KBM-7 (cell line): ENCODE measurements around the gene EIF4E.
"Not testable (repeated sequence)": the region's sequence is repeated elsewhere in the genome, so short reads cannot be mapped to it uniquely, and the experiment has no call there.

Experiments
- DNase-seq: peaks from one replicate; pipeline ENCODE4 v3.0.0-alpha.2; 2015
- in situ Hi-C: fragments of 300-500 bp; cut with MboI; formaldehyde crosslinking; loops from 2 replicates; pipeline ENCODE4 v1.14.3; 2020; ENCODE audit warnings: low sequenced_read_pairs, low pct_unique_long_range_greater_than_20kb, mixed read lengths

The EIF4E gene

DNA sequence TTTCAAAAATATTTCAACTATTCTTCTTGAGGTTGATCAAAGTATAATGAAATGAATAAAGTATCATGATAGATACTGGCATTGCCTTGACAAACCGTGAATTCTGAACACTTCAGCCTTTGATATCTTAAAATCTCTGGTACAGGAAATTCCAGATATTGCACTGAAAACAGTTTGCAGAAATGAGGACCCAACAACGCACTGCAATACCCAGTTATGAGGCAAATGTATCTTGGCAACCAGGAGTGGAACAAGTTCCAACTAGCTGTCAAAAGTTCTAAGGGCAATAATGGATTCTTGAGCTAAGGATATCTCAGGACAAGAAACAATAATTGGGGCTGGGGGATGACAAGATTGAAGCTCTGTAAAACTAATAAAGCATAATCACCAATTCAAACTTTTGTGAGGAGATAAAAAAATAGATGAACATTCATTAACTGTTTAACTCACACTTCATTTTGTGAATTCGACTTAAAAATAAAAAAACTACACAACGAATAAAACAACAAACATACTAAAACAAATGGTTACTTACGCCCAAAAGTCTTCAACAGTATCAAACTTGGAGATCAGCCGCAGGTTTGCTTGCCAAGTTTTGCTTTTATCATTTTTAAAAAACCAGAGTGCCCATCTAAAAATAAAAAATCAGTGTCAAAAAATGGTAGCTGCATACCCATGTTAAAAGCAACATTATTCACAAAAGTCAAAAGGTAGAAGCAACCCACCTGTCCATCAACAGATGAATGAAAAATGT lies 38.1 kb downstream of the EIF4E start:
- in situ Hi-C loops, result no loop called here
- DNase-seq, result no peak

DNA sequence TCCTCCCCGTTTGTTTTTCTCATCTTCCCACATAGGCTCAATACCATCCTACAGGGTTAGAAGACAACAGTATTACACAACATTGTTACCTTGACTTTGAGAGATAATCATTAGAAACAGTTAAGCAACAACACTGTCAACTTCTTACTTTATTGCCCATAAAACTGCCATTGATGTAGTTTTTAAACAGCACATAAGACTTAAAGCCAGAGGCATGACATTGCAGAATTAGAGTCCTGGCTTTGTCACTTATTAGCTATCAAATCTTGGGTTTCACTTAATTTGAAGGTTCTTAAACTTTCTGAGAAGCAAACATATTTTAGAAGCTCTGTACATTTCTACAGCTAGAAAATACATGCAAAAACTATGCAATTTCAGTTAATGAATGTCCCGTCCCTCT lies 41.8 kb downstream of the EIF4E start:
- DNase-seq, result no peak
- in situ Hi-C loops, result no loop called here

DNA sequence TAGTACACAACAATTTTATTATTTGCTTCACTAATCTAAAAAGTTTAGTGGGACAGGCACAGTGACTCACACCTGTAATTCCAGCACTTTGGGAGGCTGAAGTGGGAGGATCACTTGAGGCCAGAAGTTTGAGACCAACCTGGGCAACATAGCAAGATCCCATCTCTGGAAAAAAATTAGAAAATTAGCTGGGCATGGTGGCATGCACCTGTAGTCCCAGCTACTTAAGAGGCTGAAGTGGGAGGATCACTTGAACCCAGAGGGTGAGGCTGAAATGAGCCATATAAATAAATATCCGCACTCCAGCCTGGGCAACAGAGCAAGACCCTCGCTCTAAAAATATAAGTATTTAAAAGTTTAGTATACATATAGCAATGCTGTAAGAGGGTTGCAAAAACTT lies 42.6 kb downstream of the EIF4E start:
- in situ Hi-C loops, DNase-seq: not testable (repeated sequence)

DNA sequence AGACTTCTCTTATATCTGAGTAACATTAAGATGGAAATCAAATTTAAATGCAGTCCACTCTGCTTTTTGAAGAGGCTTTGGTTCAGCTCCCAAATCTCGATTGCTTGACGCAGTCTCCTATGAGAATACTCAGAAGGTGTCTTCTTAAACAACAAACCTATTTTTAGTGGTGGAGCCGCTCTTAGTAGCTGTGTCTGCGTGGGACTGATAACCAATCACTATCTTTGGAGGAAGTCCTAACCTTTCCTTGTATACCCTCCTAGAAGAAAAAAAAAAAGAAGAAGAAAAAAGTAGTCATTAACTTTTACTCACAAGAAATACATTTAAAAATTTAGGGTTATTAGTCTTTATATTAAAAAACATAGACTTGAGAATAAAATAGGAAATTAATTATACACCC lies 48.0 kb downstream of the EIF4E start:
- in situ Hi-C loops, DNase-seq: not testable (repeated sequence)

DNA sequence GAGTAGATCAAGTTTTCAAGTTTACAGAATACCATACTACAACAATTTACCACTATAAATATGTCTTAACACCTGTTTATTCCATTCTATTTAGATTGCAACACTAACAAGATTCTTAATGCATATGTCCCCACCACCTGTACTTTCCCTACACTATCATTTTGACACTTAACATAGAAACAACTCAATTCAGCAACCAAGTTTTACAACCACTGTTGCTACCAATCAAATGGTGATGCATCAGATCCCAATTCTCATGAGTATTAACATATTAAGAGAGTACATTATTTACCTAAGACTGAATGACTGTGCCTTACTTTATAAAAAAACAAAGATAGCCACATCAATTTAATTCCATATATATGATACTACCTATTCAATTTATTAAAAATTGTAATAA lies 49.4 kb downstream of the EIF4E start:
- in situ Hi-C loops, result no loop called here

DNA sequence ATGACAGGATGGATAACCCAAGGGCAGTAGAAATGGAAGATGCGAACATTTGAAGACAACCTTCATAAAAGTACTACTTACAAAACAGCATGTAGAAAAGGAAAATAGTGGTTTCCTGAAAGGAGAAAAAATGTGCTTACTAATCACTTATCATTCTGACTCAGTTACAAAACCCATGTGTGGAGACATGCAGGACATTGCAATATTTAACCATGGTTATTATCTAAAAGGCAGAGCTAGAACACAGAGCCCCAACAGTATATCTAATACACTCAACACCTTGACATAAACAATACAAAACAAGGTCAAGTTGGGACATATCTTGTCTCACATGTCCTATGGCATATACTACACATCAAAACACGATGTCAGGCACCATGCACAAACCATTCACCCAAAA lies 55.9 kb downstream of the EIF4E start:
- DNase-seq, result no peak
- in situ Hi-C loops, result no loop called here

More for the DNA sequence above, 49.4 kb downstream of the EIF4E start:
- no peak for DNase-seq

DNA sequence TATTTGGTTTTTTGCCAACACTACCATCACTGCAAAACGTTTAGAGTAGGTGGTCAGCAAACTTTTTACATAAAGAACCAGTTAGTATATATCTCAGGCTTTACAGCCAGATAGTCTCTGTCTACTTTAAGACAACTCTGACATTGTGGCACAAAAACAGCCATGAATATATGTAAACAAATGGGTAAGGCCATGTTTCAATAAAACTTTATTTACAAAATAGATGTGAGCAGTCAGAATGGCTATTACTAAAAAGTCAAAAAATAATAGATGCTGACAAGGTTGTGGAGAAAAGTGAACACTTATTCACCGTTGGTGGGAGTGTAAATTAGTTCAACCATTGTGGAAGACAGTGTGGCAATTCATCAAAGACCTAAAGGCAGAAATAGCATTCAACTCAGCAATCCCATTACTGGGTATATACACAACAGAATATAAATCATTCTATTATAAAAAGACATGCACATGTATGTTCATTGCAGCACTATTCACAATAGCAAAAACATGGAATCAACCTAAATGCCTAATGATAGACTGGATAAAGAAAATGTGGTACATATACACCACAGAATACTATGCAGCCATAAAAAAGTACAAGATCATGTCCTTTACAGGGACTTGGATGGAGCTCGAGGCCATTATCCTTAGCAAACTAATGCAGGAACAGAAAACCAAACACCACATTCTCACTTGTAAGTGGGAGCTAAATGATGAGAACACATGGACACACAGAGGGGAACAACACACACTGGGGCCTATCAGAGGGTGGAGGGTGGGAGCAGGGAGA lies 56.6 kb downstream of the EIF4E start:
- DNase-seq, in situ Hi-C loops: not testable (repeated sequence)

DNA sequence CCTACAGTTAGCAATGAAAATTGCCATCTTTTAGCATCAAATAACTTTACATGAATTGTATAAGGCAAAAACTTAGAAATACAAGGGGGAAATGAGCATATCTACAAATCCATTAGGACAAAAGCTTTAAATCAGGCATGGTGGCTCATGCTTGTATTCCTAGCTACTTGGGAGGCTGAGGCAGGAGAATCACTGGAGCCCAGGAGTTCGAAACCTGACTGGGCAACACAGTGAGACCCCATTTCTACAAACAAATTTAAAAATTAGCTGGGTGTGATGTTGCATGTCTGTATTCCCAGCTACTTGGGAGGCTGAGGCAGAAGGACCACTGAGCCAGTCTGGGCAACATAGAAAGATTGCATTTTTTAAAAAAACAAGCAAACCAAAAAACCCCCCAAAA lies 61.3 kb downstream of the EIF4E start:
- no peak for DNase-seq
- in situ Hi-C loops, result no loop called here

DNA sequence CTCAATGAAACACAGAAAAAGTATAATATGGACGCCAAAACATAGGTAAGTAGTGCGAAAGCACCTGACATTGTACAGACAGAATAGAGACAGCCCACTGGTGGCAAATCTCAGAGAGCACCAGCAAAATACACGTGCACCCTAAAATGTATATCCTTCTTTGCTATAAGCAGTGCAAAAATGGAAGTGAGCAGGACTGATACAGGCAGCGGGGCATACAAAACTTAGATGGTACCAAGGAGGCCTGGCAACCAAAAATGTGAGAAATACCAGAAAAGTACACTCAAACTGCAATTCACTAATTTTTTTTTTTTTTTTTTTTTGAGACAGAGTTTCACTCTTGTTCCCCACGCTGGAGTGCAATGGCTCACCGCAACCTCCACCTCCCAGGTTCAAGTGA lies 63.9 kb downstream of the EIF4E start:
- in situ Hi-C loops, result no loop called here
- DNase-seq, result no peak

DNA sequence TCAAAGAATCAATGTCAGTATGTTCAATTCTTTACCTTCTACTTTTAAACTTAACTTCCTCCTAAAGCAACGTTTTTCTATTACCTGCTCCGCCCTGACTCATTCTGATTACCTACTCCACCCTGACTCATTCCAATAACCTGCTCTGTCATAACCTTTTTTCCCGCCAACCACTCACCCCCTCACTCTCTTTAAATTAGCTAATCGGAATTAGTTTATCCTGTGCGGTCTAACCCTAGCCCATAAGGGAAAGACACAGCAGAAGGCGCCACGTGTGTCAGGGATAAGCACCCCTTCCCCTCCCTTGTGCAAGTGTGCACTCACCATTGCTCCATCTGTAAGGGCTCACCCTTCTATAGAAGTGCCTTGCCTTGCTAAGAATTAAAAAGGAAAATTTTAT lies 64.4 kb downstream of the EIF4E start:
- in situ Hi-C loops, result no loop called here
- no peak for DNase-seq

DNA sequence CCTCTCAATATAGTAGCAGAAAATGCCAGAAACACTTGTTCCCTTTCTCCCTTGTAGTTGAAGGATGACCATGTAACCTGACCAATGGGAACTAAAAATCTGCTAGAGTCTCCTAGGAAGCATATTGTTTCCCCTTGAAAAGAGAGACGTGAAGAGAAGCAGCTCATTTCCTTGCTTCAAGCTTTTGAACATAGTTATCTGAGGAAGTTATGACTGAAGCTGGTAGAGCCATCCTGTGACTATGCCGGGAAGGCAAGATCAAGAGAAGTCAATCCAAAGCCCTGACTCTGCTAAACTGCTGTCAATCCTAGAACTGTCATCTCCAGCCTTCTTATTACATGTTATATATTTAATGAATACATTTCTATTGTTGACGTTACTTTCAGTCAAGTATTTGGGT lies 66.6 kb downstream of the EIF4E start:
- no peak for DNase-seq
- in situ Hi-C loops, result no loop called here

DNA sequence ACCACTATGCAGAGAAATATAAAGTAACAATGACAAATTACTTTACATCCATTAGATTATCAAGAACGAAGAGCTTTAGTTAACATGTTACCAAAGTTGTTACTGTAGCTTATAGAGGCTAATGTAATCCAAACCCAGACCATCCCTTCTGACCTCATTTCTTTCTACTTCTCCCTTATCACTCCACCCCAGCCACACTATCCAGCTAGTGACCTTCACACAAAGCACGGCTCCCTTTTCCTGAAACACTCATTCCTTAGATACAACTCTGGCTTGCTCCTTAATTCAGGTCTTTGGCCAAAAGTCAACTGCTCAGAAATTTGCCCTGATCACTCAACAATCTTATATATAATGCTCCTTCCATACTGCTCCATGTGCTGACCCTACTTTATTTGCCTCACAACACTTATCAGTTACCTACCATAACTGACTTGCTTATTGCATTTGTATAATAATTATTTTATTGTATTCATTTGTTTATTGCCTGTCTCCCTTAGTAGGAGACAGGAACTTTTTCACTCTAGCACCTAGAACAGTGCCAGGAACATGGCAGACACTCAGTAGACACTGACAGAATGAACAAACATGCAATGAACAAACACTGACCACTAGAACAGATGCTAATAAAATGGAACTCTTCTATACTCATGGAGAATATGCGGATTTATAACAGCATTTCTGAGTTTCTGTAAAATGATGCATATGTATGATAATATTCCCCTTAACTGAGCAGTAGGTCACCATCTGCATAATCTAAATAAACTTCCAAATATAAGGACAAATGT lies 67.6 kb downstream of the EIF4E start:
- no peak for DNase-seq
- in situ Hi-C loops, result no loop called here

DNA sequence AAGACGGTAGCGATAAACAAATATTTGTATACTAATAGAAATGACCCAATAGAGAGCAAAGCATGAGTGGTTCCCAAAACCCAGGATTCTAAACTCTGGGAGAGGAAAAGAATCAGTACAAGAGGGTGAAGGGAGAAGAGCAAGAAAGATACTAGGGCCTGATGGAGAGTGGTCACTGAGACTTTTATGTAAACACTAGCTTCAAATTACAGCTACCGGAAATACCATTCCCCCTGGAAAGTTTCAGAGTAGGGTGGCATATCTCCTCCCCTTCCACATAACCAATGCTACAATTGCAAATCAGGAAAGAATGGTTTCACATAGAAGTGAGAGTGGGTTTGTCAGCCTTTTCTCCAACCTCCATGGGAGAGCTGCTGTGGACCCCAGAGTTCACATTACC lies 77.1 kb downstream of the EIF4E start:
- in situ Hi-C loops, result no loop called here
- no peak for DNase-seq

DNA sequence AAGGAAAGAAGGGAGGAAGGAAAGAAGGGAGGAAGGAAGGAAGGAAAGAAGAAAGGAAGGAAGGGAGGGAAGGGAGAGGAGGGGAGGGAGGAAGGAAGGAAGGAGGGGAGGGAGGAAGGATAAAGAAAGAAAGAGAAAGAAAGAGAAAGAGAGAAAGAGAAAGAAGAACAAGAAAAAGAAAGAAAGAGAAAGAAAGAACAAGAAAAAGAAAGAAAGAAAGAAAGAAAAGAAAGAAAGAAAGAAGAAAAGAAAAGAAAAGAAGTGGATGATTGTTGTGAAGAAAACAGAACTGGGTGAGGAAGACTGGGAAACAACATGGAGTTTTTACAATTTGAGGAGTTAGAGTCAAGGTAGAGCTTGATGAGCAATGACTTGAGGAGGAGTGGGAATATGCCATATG lies 78.0 kb downstream of the EIF4E start:
- in situ Hi-C loops, result no loop called here
- DNase-seq, result no peak

DNA sequence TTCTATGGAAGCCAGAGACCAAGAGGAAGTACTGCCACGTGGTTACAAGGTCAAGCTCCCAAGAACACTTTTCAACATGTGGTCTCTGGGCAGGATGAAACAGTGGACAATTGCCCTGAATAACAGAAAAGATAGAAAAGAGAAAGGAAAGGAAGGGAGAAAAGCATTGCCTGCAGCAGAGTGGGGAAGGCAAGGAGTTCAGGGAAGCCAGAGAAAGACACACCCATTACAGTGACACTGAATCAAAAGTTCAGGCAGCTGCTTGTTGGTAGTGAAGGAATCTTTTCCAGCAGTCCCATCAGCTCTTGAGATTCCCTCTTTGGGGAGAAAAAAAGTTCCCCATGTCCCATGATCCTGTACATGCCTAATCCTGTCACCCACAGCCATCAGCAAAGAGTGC lies 80.5 kb downstream of the EIF4E start:
- in situ Hi-C loops, result no loop called here
- no peak for DNase-seq

DNA sequence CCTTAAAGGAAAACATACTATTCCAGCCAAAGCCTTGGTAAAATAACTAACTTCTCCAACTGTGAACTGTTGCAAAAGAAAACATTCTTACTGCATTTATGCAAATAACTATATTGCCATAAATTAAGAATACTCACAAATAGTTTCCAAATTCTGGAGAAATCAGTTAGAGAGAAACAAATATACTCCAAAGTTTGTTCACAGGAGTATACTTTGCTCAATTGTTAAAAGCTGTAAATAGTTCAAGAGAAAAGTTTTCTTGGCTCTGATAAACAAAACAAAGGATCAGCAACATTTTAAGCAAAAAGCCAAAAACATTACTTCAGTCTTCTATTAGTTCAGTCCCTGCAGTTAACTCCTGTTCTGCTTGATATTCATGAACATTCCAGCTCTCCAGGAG lies 83.0 kb downstream of the EIF4E start:
- in situ Hi-C loops, result no loop called here
- DNase-seq, result no peak

DNA sequence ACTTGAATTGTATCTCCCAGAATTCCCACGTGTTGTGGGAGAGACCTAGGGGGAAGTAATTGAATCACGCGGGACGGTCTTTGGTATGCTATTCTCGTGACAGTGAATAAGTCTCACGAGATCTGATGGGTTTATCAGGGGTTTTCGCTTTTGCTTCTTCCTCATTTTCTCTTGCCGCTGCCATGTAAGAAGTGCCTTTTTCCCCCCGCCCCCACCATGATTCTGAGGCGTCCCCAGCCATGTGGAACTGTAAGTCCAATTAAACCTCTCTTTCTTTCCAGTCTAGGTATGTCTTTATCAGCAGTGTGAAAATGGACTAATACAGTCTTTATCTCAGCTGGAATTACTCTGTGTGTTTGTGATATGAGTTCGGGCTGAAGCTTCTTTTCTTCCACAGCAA lies 86.0 kb downstream of the EIF4E start:
- in situ Hi-C loops, DNase-seq: not testable (repeated sequence)

DNA sequence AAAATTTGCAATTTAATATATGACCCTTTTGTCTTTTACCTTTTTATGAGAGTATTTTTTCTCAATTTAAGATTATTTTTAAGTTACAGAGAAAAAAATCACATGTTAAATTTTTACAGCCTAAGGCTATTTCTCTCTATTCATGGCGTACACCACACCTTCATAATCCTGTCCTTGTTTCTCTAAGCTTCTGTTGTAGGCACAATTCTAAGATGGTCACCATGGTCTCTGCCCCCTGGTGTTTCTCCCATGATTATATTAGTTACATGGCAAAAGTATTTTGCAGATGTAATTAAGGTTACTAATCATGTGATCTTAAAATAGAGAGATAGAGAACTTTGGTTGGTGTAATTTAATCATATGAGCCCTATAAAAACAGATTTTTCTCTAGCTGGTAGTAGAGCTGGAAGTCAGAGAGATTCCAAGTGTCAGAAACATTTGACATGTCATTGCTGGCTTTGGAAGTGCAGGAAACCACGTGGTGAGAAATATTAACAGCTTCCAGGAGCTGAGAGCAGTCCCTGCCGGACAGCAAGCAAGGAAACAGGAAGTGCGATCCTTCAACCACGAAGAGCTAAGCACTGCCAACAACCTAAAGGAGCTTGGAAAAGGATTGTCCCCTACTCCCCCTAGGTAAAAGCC lies 89.8 kb downstream of the EIF4E start:
- DNase-seq, result peak; percentile 38
- in situ Hi-C loops, result no loop called here

DNA sequence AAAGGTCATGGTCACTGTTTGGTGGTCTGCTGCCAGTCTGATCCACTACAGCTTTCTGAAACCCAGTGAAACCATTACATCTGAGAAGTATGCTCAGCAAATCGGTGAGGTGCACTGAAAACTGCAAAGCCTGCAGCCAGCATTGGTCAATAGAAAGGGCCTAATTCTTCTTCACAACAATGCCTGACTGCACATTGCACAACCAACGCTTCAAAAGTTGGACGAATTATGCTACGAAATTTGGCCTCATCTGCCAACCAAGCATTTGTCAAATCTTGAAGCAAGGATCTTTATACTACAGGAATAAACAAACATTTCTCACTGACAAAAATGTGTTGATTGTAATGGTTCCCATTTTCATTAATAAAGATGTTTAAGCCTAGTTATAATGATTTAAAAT lies 90.4 kb downstream of the EIF4E start:
- DNase-seq, result no peak
- in situ Hi-C loops, result no loop called here

DNA sequence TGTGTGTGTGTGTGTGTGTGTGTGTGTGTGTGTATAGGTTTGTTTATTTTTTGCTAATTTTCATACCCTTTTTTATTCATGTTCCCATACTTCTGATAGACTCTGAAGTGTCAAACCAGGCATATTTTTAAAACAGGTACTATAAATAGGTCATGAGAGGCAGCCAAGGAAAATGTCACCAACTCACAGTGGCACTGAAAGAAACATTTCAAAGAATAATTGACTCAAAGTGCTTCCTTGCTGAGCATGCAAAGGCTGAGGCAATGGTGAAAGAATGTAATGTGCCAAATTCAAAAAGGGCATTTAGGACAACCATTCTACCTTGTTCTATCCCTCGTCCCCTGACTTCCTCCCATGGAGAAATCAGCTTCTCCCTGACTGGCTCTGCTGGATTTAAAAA lies 95.5 kb downstream of the EIF4E start:
- DNase-seq, result no peak
- in situ Hi-C loops, result no loop called here
